Activated T-cell treated with anti-CD3 and anti-CD28 coated beads for 24 hours (primary cell): Measurements from ENCODE around the gene VEPH1.
"Not testable (repeated sequence)": the region's sequence is repeated elsewhere in the genome, so short reads cannot be mapped to it uniquely, and the experiment has no call there.

Experiments used
- DNase-seq: peaks from one replicate; pipeline ENCODE4 v3.0.0-alpha.2; 2020; ENCODE audit warnings: low read depth

VEPH1 gene

GRCh38 chr3:157387708-157388435, 115.3 kb downstream of the VEPH1 start:
- DNase-seq = no peak

GRCh38 chr3:157384491-157384890, 118.7 kb downstream of the VEPH1 start:
- DNase-seq = no peak

GRCh38 chr3:157384031-157384430, 119.2 kb downstream of the VEPH1 start:
- DNase-seq = no peak

GRCh38 chr3:157381606-157382005, 121.6 kb downstream of the VEPH1 start:
- DNase-seq = no peak

- DNase-seq = no peak
Measured at GRCh38 chr3:157379525-157380140, 123.6 kb downstream of the VEPH1 start.

- DNase-seq = no peak
Measured at GRCh38 chr3:157376603-157377300, 126.5 kb downstream of the VEPH1 start.

GRCh38 chr3:157375342-157375986, 127.8 kb downstream of the VEPH1 start:
- no peak for DNase-seq

- no peak for DNase-seq
Measured at GRCh38 chr3:157374933-157375332, 128.3 kb downstream of the VEPH1 start.

GRCh38 chr3:157373783-157374182, 129.4 kb downstream of the VEPH1 start:
- DNase-seq = no peak

GRCh38 chr3:157370867-157371266, 132.3 kb downstream of the VEPH1 start:
- DNase-seq = no peak

GRCh38 chr3:157369727-157370421, 133.3 kb downstream of the VEPH1 start:
- DNase-seq = no peak

- DNase-seq = no peak
Measured at GRCh38 chr3:157368171-157368570, 135.0 kb downstream of the VEPH1 start.

- DNase-seq = no peak
Measured at GRCh38 chr3:157363393-157363792, 139.8 kb downstream of the VEPH1 start.

GRCh38 chr3:157362348-157362747, 140.9 kb downstream of the VEPH1 start:
- no peak for DNase-seq

GRCh38 chr3:157360044-157360443, 143.2 kb downstream of the VEPH1 start:
- no peak for DNase-seq

GRCh38 chr3:157356541-157356940, 146.7 kb downstream of the VEPH1 start:
- no peak for DNase-seq

- DNase-seq = no peak
Measured at GRCh38 chr3:157355276-157355675, 147.9 kb downstream of the VEPH1 start.

- DNase-seq = no peak
Measured at GRCh38 chr3:157354722-157355121, 148.5 kb downstream of the VEPH1 start.

GRCh38 chr3:157354254-157354653, 149.0 kb downstream of the VEPH1 start:
- no peak for DNase-seq

GRCh38 chr3:157353652-157354051, 149.6 kb downstream of the VEPH1 start:
- DNase-seq = no peak

GRCh38 chr3:157351981-157352380, 151.2 kb downstream of the VEPH1 start:
- DNase-seq = no peak

- DNase-seq = not testable (repeated sequence)
Measured at GRCh38 chr3:157350651-157351050, 152.6 kb downstream of the VEPH1 start.
